ENCODE data around the gene TSPAN32.

GRCh38 chr11:2328656-2329354, 27.0 kb downstream of the TSPAN32 start:
- TF ChIP-seq POLR2A (IDR thresholded peaks at IDR 0.05; ENCODE audit: low read depth, low read length) (no peak), TAF1 (IDR thresholded peaks at IDR 0.05; ENCODE audit: borderline replicate concordance, low read depth, low read length) (no peak), POLR2AphosphoS5 (IDR thresholded peaks at IDR 0.05; ENCODE audit: low read depth, low read length) (no peak)

Measured in GM12892 (cell line).